Measurements from ENCODE around the gene SLC22A23.

Gene SLC22A23

GRCh38 chr6:3235486-3235885, 221.4 kb downstream of the SLC22A23 start:
- DNase-seq, result no peak

DNA sequence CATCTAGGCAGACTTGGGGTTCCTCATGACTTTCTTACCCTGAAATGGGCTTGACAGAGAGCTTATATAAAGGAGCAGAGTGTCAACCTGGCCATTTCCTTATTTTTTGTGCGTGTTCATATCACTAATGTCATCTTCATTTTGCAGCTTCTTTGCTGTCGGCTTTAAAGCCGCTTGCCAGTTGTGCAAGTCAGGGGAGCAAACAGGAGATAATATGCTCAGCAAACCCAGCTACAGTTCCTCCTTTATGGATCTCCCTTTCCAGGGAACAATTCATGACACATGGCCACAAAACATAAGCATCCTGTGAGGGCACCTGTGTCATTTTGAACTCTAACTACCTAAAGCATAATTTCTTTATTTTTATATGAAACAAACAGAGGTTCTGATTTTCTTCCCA, 222.9 kb downstream of the SLC22A23 start:
- no peak for DNase-seq

- no peak for DNase-seq
Measured at GRCh38 chr6:3233321-3233720, 223.5 kb downstream of the SLC22A23 start.

DNA sequence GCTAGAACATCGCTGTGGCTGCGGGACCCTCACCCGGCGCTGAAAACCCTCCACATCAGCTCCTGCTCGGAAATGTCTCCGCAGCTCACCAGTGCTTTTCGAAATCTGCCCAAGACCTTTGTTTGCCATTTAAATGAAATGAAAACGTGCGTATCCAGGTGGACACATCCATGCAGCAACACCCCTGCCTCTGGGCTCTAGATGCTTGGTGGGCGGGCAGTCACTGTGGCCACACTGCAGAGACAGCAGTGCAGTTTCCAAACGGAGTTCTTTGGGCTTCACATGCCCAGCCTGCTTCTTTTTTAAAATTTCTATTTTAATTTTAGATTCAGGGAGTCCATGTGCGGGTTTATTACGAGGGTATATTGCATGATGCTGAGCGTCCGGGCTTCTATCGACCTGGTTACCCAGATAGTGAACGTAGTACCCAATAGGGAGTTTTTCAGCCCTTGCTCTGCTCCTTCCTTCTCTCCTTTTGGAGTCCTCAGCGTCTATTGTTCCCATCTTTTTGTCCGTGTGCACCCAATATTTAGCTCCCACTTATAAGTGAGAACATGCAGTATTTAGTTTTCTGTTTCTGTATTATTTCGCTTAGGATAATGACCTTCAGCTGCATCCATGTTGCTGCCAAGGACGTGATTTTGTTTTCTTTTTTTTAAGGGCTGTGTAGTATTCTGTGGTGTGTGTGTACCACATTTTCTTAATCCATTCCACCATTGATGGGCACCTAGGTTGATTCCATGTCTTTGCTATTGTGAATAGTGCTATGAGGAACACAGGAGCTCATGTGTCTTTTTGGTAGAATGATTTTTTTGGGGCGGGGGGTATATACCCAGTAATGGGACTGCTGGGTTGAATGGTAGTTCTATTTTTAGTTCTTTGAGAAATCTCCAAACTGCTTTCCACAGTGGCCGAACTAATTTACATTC, 224.6 kb downstream of the SLC22A23 start:
- DNase-seq, result no peak

- no peak for DNase-seq
Measured at GRCh38 chr6:3231247-3232016, 225.4 kb downstream of the SLC22A23 start.

GRCh38 chr6:3230900-3231246, 226.0 kb downstream of the SLC22A23 start:
- DNase-seq, result no peak

DNA sequence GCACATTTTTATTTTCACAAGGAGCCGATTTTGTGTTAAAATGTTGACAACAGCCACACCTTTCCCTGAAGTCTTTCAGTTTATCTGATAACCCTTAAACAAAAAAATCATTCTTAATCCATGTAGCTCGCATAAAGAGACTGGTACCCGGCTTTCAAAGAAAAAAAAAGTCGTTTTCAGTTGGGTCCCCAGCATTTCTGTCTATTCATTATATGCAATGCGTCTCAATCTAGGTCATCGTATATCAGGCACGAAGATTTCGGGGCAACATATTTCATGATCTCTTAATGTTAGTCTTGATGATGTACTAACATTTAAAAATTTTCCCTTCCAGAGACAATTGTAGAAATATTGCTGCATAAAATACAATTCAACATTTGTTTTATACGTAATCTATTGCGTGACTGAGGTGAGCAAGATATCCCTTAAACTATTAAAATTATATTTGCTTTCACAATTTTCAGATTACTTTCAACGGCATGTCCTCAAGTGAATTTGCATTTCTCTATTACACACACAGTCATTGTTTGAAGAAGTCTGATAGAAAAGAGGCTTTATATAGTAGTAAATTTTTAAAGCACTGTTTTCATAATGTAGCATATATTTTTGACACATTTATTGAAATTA, 226.5 kb downstream of the SLC22A23 start:
- DNase-seq, result no peak

- peak; percentile 21 for DNase-seq
Measured at GRCh38 chr6:3229566-3230178, 227.2 kb downstream of the SLC22A23 start.

GRCh38 chr6:3228771-3229565, 227.9 kb downstream of the SLC22A23 start:
- peak; percentile 22 for DNase-seq

GRCh38 chr6:3228046-3228671, 228.7 kb downstream of the SLC22A23 start:
- no peak for DNase-seq

DNA sequence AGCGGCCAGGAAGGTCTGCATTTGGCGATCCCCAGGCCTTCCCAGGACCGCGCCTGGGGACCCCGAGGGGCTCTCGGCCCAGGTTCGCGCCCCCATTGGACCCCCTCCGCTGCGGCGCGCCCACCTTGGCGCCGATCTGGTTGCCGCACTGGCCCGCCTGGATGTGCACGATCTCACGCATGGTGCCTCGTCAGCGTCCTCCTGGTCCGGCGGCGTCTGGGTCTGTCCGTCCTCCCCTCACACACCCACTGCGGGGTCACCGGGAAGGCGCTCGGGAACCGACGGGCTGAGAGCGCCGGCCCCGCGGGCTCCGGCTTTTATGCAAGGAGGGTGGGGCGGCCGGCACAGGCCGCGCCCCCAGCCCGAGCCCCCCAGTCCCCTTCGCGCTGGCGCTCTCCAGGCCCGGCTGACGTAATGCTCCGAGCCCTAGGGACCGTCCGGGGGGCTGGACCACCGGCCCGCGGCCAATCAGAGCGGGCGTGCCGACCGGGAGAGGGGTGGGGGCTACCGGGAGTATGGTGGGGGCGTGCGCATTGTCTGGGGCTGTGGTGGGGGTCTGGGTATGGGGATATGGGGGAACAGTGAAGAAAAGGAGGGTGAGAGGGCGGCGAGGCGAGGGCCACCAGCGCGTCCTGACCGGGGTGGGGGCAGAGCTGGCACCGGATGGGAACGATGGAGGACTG, 229.3 kb downstream of the SLC22A23 start, which contains the start of gene TUBB2B:
TUBB2B (minus strand) TSS at position 291 of the 683 bp plus-strand sequence; CDS start at position 181, 110 bp downstream.
- DNase-seq, result no peak

- DNase-seq, result no peak
Measured at GRCh38 chr6:3226481-3227362, 230.1 kb downstream of the SLC22A23 start.

GRCh38 chr6:3226042-3226441, 230.8 kb downstream of the SLC22A23 start:
- DNase-seq, result no peak

GRCh38 chr6:3222506-3223038, 234.3 kb downstream of the SLC22A23 start:
- no peak for DNase-seq

GRCh38 chr6:3221578-3221977, 235.3 kb downstream of the SLC22A23 start:
- no peak for DNase-seq

DNA sequence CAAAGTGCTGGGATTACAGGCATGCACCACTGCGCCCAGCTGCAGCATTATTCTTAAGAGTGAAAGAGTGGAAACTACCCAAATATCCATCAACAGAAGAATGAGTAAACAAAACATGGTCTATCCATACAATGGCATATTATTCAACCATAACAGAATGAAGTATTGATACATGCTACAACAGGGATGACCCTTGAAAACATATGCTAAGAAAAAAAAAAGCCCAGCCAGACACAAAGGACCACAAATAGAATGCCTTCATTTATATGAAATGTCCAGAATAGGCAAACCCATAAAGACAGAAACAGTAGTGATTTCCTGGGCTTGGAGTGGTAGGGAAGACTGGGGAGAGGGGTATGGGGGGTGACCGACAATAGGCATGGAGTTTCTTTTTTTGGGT, 236.5 kb downstream of the SLC22A23 start:
- DNase-seq, result no peak
